GM19463 (cell line): ENCODE measurements around the gene RNF5.
A peak's percentile ranks its signal among the peaks of the same experiment; 100 is the strongest.
"Not testable (repeated sequence)": the region's sequence is repeated elsewhere in the genome, so short reads cannot be mapped to it uniquely, and the experiment has no call there.

Experiments
- ATAC-seq: cut with Tn5 transposase; IDR thresholded peaks from one replicate; pipeline ENCODE4 v1.9.1; 2021; ENCODE audit warnings: mild to moderate bottlenecking, moderate library complexity; ENCODE audit not compliant: unreplicated experiment

RNF5 gene

GRCh38 chr6:32177788-32178546 is at the start of gene RNF5:
Gene RNF5 (plus strand): TSS chr6:32178405. CDS start chr6:32178512, 107 bp downstream.
- ATAC-seq, result peak; percentile 76

GRCh38 chr6:32128751-32129296 is 49.4 kb upstream of the RNF5 start:
- no peak for ATAC-seq

GRCh38 chr6:32129297-32130088 is 48.7 kb upstream of the RNF5 start:
- no peak for ATAC-seq

- no peak for ATAC-seq
These were observed 46.7 kb upstream of the RNF5 start for GRCh38 chr6:32131439-32131948.

GRCh38 chr6:32132110-32132509 is 46.1 kb upstream of the RNF5 start:
- no peak for ATAC-seq

GRCh38 chr6:32133786-32134185 is 44.4 kb upstream of the RNF5 start:
- no peak for ATAC-seq

- no peak for ATAC-seq
These were observed 40.8 kb upstream of the RNF5 start for GRCh38 chr6:32137454-32137853.

GRCh38 chr6:32139590-32139989 is 38.6 kb upstream of the RNF5 start:
- ATAC-seq, result no peak

- no peak for ATAC-seq
These were observed 37.7 kb upstream of the RNF5 start for GRCh38 chr6:32140420-32141046.

GRCh38 chr6:32144238-32144637 is 34.0 kb upstream of the RNF5 start:
- not testable (repeated sequence) for ATAC-seq

- no peak for ATAC-seq
These were observed 31.9 kb upstream of the RNF5 start for GRCh38 chr6:32146287-32146686.

- ATAC-seq, result no peak
These were observed 31.5 kb upstream of the RNF5 start for GRCh38 chr6:32146687-32147086.

- ATAC-seq, result no peak
These were observed 30.6 kb upstream of the RNF5 start for GRCh38 chr6:32147401-32148132.

GRCh38 chr6:32148289-32149091 is 29.7 kb upstream of the RNF5 start:
- ATAC-seq, result no peak

- no peak for ATAC-seq
These were observed 29.0 kb upstream of the RNF5 start for GRCh38 chr6:32149092-32149755.

GRCh38 chr6:32149932-32150870 is 28.0 kb upstream of the RNF5 start:
- ATAC-seq, result no peak

GRCh38 chr6:32151181-32151862 is 26.9 kb upstream of the RNF5 start:
- no peak for ATAC-seq
